K562 (cell line): ENCODE results near the gene FBXL13. TPM values are rescaled to one million over a fixed set of nuclear protein-coding genes. Genes with fewer than 3 reads are reported as not detected.

Experiments
- ATAC-seq: fragments of 200-7000 bp; cut with Tn5 transposase; 3 replicates; pipeline ENCODE4 v1.9.1; 2020; ENCODE audit warnings: moderate library complexity
- BruUV-seq: library from RNA; stranded (reverse); fragments of 400-500 nt; replicated peaks from 2 replicates; lab custom pipeline; 2021; lab: Mats Ljungman, UMichigan
- CTCF ChIA-PET: fragments of 300-600 bp; formaldehyde crosslinking; extraction: SDS; loops from one replicate; lab custom pipeline; 2021; ENCODE audit warnings: low intra/inter-chr PET ratio; lab: Yijun Ruan, JAX
- POLR2A ChIA-PET: fragments of 300-600, 350-650 bp; sonication (Branson Sonifier 250); formaldehyde crosslinking; extraction: SDS; loops from one replicate; lab custom pipeline; 2021; ENCODE audit warnings: antibody characterized with exemption, inconsistent platforms; lab: Yijun Ruan, JAX
- DNase-seq, 4 experiments: peaks; one replicate each; pipeline versions ENCODE4 v3.0.0 to v3.0.0-alpha.2; 2011 to 2018; ENCODE audit warnings: low spot score in 3 of 4, mixed read lengths in 3 of 4; ENCODE audit errors: extremely low read depth in 1 of 4
- FAIRE-seq: peaks from 2 replicates; lab custom pipeline; 2011; peaks lifted over from hg19 to GRCh38; lab: Jason Lieb, UNC
- H2AFZ ChIP-seq: 2 replicates; pipeline ENCODE4 v1.6.0; 2011; ENCODE audit warnings: low read depth, low read length, control low read depth, inconsistent platforms
- H3K27ac ChIP-seq: fragments of 200-600 bp; 3 replicates; pipeline ENCODE4 v1.8.0; 2011; ENCODE audit warnings: low read depth, mild to moderate bottlenecking, control low read depth, inconsistent platforms, low read length, moderate library complexity, mixed read lengths; ENCODE audit errors: extremely low read depth
- H3K27me3 ChIP-seq, 2 experiments: fragments of 300-600 bp in 1 of 2; 2 replicates in 1 of 2; 3 replicates in 1 of 2; pipeline versions ENCODE4 v1.6.0 to v1.8.0; 2011; ENCODE audit warnings: inconsistent platforms in 2 of 2, low read length in 2 of 2, mild to moderate bottlenecking in 1 of 2, mixed read lengths in 1 of 2, moderate library complexity in 1 of 2; ENCODE audit not compliant: control insufficient read depth in 2 of 2, insufficient read depth in 2 of 2
- H3K36me3 ChIP-seq: fragments of 300-600 bp; 3 replicates; pipeline ENCODE4 v1.8.0; 2011; ENCODE audit warnings: mild to moderate bottlenecking, low read length, inconsistent platforms; ENCODE audit not compliant: control insufficient read depth, insufficient read depth
- H3K4me1 ChIP-seq, 2 experiments: fragments of 200-600 bp in 1 of 2; replicated peaks in 1 of 2; 2 replicates in 1 of 2; 3 replicates in 1 of 2; pipeline versions ENCODE4 v1.5.1 to v1.8.0; 2011; ENCODE audit warnings: inconsistent platforms in 2 of 2, low read length in 2 of 2, mild to moderate bottlenecking in 1 of 2, mixed read lengths in 1 of 2, moderate library complexity in 1 of 2; ENCODE audit not compliant: control insufficient read depth in 2 of 2, insufficient read depth in 2 of 2
- H3K4me2 ChIP-seq: 2 replicates; pipeline ENCODE4 v1.6.1; 2011; ENCODE audit warnings: low read length, control low read depth, inconsistent platforms, mixed read lengths; ENCODE audit not compliant: insufficient read depth
- H3K4me3 ChIP-seq: fragments of 200-600 bp; sonication (generic), shearing (Covaris generic); 2 replicates; pipeline ENCODE4 v1.5.1; 2016; ENCODE audit warnings: control low read depth, inconsistent platforms
- H3K79me2 ChIP-seq: fragments of 200-600 bp; 3 replicates; pipeline ENCODE4 v1.8.0; 2011; ENCODE audit warnings: low read length, inconsistent platforms; ENCODE audit not compliant: control insufficient read depth, insufficient read depth
- H3K9ac ChIP-seq, 2 experiments: 2 replicates each; pipeline versions ENCODE4 v1.6.0 to v1.6.1; 2011; ENCODE audit warnings: low read depth in 2 of 2, low read length in 2 of 2, control low read depth in 1 of 2, inconsistent platforms in 1 of 2, mild to moderate bottlenecking in 1 of 2, mixed read lengths in 1 of 2; ENCODE audit not compliant: insufficient read depth in 1 of 2
- H3K9me1 ChIP-seq: one replicate; pipeline ENCODE4 v1.6.0; 2011; ENCODE audit warnings: inconsistent platforms, mild to moderate bottlenecking, low read length, moderate library complexity; ENCODE audit not compliant: control insufficient read depth, insufficient read depth
- H3K9me3 ChIP-seq: replicated peaks from 2 replicates; pipeline ENCODE4 v1.5.1; 2011; ENCODE audit warnings: low read depth, low read length, inconsistent platforms; ENCODE audit not compliant: control insufficient read depth, insufficient read depth
- H4K20me1 ChIP-seq: replicated peaks from 2 replicates; pipeline ENCODE4 v1.6.1; 2011; ENCODE audit warnings: low read length, inconsistent platforms, mixed read lengths; ENCODE audit not compliant: control insufficient read depth, insufficient read depth
- BRCA1 ChIP-seq, 2 experiments: fragments of 450-650 bp in 1 of 2; sonication (generic) in 1 of 2; formaldehyde crosslinking in 1 of 2; IDR thresholded peaks; 2 replicates each; pipeline versions ENCODE4 v1.5.0 to v1.6.1; 2017 to 2020; ENCODE audit warnings: mild to moderate bottlenecking in 1 of 2, missing genetic modification reagents in 1 of 2
- FUS ChIP-seq: fragments of 200-400 bp; formaldehyde crosslinking; optimal IDR thresholded peaks from 2 replicates; pipeline ENCODE3; 2017; ENCODE audit warnings: low read depth, low read length
- HMG20A ChIP-seq: fragments of 450-650 bp; formaldehyde crosslinking; conservative IDR thresholded peaks from 2 replicates; pipeline ENCODE4 v1.4.0; 2020; ENCODE audit warnings: mild to moderate bottlenecking, mixed read lengths
- MCM2 ChIP-seq: fragments of 450-650 bp; IDR thresholded peaks from 2 replicates; pipeline ENCODE4 v1.6.1; 2017; ENCODE audit warnings: low read depth, mild to moderate bottlenecking
- PKNOX1 ChIP-seq: fragments of 450-650 bp; IDR thresholded peaks from 2 replicates; pipeline ENCODE4 v1.6.1; 2016
- SNRNP70 ChIP-seq: fragments of 200-400 bp; formaldehyde crosslinking; optimal IDR thresholded peaks from 2 replicates; pipeline ENCODE3; 2017; ENCODE audit warnings: low read depth, low read length
- SRF ChIP-seq, 2 experiments: fragments of 250-450, 450-650 bp in 1 of 2; sonication (Bioruptor Pico) in 1 of 2; sonication (generic) in 1 of 2; formaldehyde crosslinking; IDR thresholded peaks; 2 replicates each; pipeline versions ENCODE4 v1.5.0 to v1.5.1; 2020 to 2022; ENCODE audit warnings: mild to moderate bottlenecking in 1 of 2, missing genetic modification reagents in 1 of 2
- ZKSCAN8 ChIP-seq: fragments of 200-800 bp; sonication (Bioruptor generic); IDR thresholded peaks from 2 replicates; pipeline ENCODE4 v1.6.1; 2016; ENCODE audit warnings: missing genetic modification characterization, missing compliant biosample characterization
- WGBS: fragments of 100-300 bp; shearing (Covaris generic); methylation state at CpG from one replicate; pipeline ENCODE4 v1.1.6; 2016; ENCODE audit warnings: low coverage, mixed read lengths; ENCODE audit not compliant: insufficient coverage; ENCODE audit errors: missing lambda C conversion rate; 5-methylcytosine and 5-hydroxymethylcytosine counted together
- in situ Hi-C: fragments of 300-500 bp; cut with MboI; formaldehyde crosslinking; loops from 4 replicates; pipeline ENCODE4 v1.15.0; 2018; ENCODE audit warnings: inconsistent platforms, mixed read lengths
- intact Hi-C: fragments of 100-400 bp; cut with micrococcal nuclease; formaldehyde crosslinking; loops from 2 replicates; pipeline ENCODE4 v1.14.2; 2022
- polyA plus RNA-seq, 8 experiments: library from polyadenylated mRNA; depleted of rRNA in 4 of 8; stranded (reverse) in 5 of 8; unstranded in 3 of 8; fragments of >200 nt; fragmentation: Nextera tagmentation in 2 of 8; fragmentation: Illumina TruSeq in 1 of 8; extraction: Ambion mirVana in 2 of 8; extraction: Trizol in 1 of 8; gene quantifications; 2 replicates each; pipeline versions ENCODE4 v1.2.1 to v1.2.3, GENCODE V29; 2011 to 2014; ENCODE audit warnings: inconsistent platforms in 1 of 8, missing spikeins in 1 of 8
- total RNA-seq, 7 experiments: library from RNA; depleted of rRNA in 6 of 7; stranded (reverse); fragments of >200 nt in 6 of 7; fragmentation: Illumina TruSeq in 2 of 7; extraction: Trizol in 2 of 7; gene quantifications; 2 replicates each; pipeline versions ENCODE4 v1.2.1 to v1.2.3, GENCODE V29; 2011 to 2021; ENCODE audit warnings: low replicate concordance in 1 of 7
- TF ChIP-seq, protein P1 (sequence below): fragments of 450-650 bp; formaldehyde crosslinking; IDR thresholded peaks from 2 replicates; pipeline ENCODE4 v1.4.0; 2020; ENCODE audit warnings: mild to moderate bottlenecking
- TF ChIP-seq, protein P2 (sequence below): sonication (generic); formaldehyde crosslinking; IDR thresholded peaks from 2 replicates; pipeline ENCODE4 v1.8.1; 2023; ENCODE audit warnings: missing genetic modification reagents, mild to moderate bottlenecking, borderline replicate concordance
- TF ChIP-seq, protein P3 (sequence below): sonication (generic); formaldehyde crosslinking; IDR thresholded peaks from 2 replicates; pipeline ENCODE4 v1.8.1; 2022; ENCODE audit warnings: missing genetic modification reagents

The FBXL13 gene
- total and polyA plus RNA-seq, 9 of the 15 experiments (the other 6 are each of a cell fraction or from before 2014, with no cell fraction given), result 16.3 to 55.0 (median 25.4) TPM

DNA sequence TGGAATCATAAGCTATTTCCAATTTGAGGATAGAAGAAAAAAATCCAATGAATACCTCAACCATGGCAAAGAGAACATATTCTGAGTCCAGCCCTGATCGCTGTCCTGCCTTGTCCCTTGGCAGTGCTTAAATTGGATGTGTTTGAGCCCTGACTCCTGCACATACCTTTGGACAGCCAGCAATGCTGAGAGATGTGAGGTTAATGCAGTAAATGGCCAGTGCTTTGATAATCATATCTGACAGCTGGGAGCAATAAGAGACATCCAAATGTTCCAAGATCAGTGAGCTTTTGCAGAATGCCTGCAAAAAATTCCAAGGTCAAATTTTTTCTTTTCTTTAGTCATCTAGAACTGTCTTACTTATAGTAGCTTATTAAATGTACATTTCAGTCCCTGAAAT, 241.9 kb downstream of the FBXL13 start:
- H4K20me1 ChIP-seq, result no peaks in the 10 kb centered on the region
- BruUV-seq, result no TSS peak
- ChIA-PET POLR2A (no interaction called here), CTCF (no interaction called here)
- H3K36me3 ChIP-seq, result peaks cover 50% of the 10 kb centered on the region
- no peak overlapping the region for H3K9ac ChIP-seq
- H3K4me3 ChIP-seq, result no peak overlapping the region
- H3K4me1 ChIP-seq, result no peaks in the 10 kb centered on the region
- no peaks in the 10 kb centered on the region for H3K79me2 ChIP-seq
- ATAC-seq (no peak), FAIRE-seq (no peak), DNase-seq (no peak)
- no peak overlapping the region for H3K4me2 ChIP-seq
- 100% methylated on average over 1 of the region's 1 CpG for WGBS
- H2AFZ ChIP-seq, result no peak overlapping the region
- H3K27ac ChIP-seq, result no peak overlapping the region
- in situ Hi-C loops, result no loop called here
- intact Hi-C loops, result no loop called here
- H3K27me3 ChIP-seq, result no peaks in the 10 kb centered on the region
- H3K9me1 ChIP-seq, result no peaks in the 10 kb centered on the region
- no peaks in the 10 kb centered on the region for H3K9me3 ChIP-seq
- TF ChIP-seq MCM2 (no peak), SNRNP70 (no peak), FUS (no peak), BRCA1 (IDR thresholded peaks at IDR 0.05) (no peak), BRCA1 (CRISPR knock-in tag; IDR thresholded peaks at IDR 0.05) (no peak), ZKSCAN8 (CRISPR knock-in tag) (no peak), PKNOX1 (no peak), HMG20A (CRISPR knock-in tag) (no peak), SRF (CRISPR knock-in tag; IDR thresholded peaks at IDR 0.05) (no peak)
- TF ChIP-seq, protein P1, sequence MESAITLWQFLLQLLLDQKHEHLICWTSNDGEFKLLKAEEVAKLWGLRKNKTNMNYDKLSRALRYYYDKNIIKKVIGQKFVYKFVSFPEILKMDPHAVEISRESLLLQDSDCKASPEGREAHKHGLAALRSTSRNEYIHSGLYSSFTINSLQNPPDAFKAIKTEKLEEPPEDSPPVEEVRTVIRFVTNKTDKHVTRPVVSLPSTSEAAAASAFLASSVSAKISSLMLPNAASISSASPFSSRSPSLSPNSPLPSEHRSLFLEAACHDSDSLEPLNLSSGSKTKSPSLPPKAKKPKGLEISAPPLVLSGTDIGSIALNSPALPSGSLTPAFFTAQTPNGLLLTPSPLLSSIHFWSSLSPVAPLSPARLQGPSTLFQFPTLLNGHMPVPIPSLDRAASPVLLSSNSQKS (CRISPR knock-in tag), result no peak
- TF ChIP-seq, protein P2, sequence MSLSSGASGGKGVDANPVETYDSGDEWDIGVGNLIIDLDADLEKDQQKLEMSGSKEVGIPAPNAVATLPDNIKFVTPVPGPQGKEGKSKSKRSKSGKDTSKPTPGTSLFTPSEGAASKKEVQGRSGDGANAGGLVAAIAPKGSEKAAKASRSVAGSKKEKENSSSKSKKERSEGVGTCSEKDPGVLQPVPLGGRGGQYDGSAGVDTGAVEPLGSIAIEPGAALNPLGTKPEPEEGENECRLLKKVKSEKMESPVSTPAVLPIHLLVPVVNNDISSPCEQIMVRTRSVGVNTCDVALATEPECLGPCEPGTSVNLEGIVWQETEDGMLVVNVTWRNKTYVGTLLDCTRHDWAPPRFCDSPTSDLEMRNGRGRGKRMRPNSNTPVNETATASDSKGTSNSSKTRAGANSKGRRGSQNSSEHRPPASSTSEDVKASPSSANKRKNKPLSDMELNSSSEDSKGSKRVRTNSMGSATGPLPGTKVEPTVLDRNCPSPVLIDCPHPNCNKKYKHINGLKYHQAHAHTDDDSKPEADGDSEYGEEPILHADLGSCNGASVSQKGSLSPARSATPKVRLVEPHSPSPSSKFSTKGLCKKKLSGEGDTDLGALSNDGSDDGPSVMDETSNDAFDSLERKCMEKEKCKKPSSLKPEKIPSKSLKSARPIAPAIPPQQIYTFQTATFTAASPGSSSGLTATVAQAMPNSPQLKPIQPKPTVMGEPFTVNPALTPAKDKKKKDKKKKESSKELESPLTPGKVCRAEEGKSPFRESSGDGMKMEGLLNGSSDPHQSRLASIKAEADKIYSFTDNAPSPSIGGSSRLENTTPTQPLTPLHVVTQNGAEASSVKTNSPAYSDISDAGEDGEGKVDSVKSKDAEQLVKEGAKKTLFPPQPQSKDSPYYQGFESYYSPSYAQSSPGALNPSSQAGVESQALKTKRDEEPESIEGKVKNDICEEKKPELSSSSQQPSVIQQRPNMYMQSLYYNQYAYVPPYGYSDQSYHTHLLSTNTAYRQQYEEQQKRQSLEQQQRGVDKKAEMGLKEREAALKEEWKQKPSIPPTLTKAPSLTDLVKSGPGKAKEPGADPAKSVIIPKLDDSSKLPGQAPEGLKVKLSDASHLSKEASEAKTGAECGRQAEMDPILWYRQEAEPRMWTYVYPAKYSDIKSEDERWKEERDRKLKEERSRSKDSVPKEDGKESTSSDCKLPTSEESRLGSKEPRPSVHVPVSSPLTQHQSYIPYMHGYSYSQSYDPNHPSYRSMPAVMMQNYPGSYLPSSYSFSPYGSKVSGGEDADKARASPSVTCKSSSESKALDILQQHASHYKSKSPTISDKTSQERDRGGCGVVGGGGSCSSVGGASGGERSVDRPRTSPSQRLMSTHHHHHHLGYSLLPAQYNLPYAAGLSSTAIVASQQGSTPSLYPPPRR (CRISPR knock-in tag), result no peak
- TF ChIP-seq, protein P3, sequence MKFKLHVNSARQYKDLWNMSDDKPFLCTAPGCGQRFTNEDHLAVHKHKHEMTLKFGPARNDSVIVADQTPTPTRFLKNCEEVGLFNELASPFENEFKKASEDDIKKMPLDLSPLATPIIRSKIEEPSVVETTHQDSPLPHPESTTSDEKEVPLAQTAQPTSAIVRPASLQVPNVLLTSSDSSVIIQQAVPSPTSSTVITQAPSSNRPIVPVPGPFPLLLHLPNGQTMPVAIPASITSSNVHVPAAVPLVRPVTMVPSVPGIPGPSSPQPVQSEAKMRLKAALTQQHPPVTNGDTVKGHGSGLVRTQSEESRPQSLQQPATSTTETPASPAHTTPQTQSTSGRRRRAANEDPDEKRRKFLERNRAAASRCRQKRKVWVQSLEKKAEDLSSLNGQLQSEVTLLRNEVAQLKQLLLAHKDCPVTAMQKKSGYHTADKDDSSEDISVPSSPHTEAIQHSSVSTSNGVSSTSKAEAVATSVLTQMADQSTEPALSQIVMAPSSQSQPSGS, result no peak
